OCI-LY1 (cell line): ENCODE results near the gene TMEM89.

Source experiments
- EZH2 ChIP-seq: fragments of 200-600 bp; sonication (generic), shearing (Covaris generic); IDR thresholded peaks from 2 replicates; pipeline ENCODE4 v1.8.0; 2017; ENCODE audit warnings: borderline replicate concordance, mixed run types, mild to moderate bottlenecking, antibody characterized with exemption, low read length, moderate library complexity, mixed read lengths
- TF ChIP-seq, protein P1 (sequence below): fragments of 200-600 bp; sonication (generic), shearing (Covaris generic); IDR thresholded peaks from 2 replicates; pipeline ENCODE4 v1.5.1; 2017; ENCODE audit warnings: mild to moderate bottlenecking, antibody characterized with exemption, low read length, moderate library complexity, mixed read lengths

DNA sequence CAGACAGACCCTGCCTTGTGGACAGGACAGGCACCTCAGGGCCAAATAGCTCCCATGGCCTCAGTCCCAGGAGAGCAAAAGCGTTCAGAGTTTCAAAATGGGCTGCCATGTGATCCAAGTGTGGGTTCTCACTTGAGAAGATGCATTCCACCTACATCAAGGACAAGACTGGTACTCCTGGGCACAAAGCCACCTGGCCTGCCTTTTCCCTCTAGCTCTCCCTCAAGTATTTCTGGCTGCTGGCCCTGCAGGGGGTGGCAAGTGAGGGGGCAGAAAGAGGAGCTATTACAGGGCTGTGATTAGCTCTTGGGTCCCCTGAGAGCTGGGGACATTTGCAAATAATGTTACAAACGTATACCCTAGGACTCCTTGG lies 20.0 kb downstream of the TMEM89 start:
- TF ChIP-seq EZH2: no peak
- TF ChIP-seq, protein P1, sequence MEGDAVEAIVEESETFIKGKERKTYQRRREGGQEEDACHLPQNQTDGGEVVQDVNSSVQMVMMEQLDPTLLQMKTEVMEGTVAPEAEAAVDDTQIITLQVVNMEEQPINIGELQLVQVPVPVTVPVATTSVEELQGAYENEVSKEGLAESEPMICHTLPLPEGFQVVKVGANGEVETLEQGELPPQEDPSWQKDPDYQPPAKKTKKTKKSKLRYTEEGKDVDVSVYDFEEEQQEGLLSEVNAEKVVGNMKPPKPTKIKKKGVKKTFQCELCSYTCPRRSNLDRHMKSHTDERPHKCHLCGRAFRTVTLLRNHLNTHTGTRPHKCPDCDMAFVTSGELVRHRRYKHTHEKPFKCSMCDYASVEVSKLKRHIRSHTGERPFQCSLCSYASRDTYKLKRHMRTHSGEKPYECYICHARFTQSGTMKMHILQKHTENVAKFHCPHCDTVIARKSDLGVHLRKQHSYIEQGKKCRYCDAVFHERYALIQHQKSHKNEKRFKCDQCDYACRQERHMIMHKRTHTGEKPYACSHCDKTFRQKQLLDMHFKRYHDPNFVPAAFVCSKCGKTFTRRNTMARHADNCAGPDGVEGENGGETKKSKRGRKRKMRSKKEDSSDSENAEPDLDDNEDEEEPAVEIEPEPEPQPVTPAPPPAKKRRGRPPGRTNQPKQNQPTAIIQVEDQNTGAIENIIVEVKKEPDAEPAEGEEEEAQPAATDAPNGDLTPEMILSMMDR: no peak
